Kidney (tissue), 14 donors: Measurements from ENCODE around the gene MRTFB. TPM values are rescaled to one million over a fixed set of nuclear protein-coding genes. Genes with fewer than 3 reads are reported as not detected.

Experiments used
- DNase-seq, 5 donors: peaks; one replicate each; pipeline ENCODE4 v3.0.0-alpha.2; 2013 to 2020
- FAIRE-seq: peaks from 2 replicates; lab custom pipeline; 2012; peaks lifted over from hg19 to GRCh38; lab: Jason Lieb, UNC
- H3K27ac ChIP-seq, 2 donors: one replicate each; pipeline ENCODE4 v1.7.0; 2013; ENCODE audit warnings: low read depth in 2 of 2, low read length in 2 of 2, inconsistent platforms in 1 of 2
- H3K27me3 ChIP-seq: one replicate; pipeline ENCODE4 v1.7.1; 2013; ENCODE audit warnings: low read length, inconsistent platforms; ENCODE audit not compliant: control insufficient read depth, insufficient read depth
- H3K36me3 ChIP-seq, 3 donors: one replicate each; pipeline versions ENCODE4 v1.7.0 to v1.7.1; 2013; ENCODE audit warnings: low read length in 3 of 3, control low read depth in 1 of 3, inconsistent platforms in 1 of 3; ENCODE audit not compliant: insufficient read depth in 3 of 3, control insufficient read depth in 2 of 3
- H3K4me1 ChIP-seq, 3 donors: one replicate each; pipeline versions ENCODE4 v1.7.0 to v1.7.1; 2013; ENCODE audit warnings: low read length in 3 of 3, inconsistent platforms in 1 of 3, low read depth in 1 of 3; ENCODE audit not compliant: control insufficient read depth in 2 of 3, insufficient read depth in 2 of 3
- H3K4me3 ChIP-seq, 3 donors: one replicate each; pipeline versions ENCODE4 v1.7.0 to v1.8.1; 2013; ENCODE audit warnings: low read length in 3 of 3, control low read depth in 1 of 3, inconsistent platforms in 1 of 3
- H3K9ac ChIP-seq, 3 donors: one replicate each; pipeline versions ENCODE4 v1.7.0 to v1.7.1; 2013; ENCODE audit warnings: low read length in 3 of 3, control low read depth in 1 of 3, inconsistent platforms in 1 of 3
- H3K9me3 ChIP-seq, 3 donors: one replicate each; pipeline versions ENCODE4 v1.7.0 to v1.7.1; 2013; ENCODE audit warnings: low read length in 3 of 3, control low read depth in 1 of 3, inconsistent platforms in 1 of 3; ENCODE audit not compliant: control insufficient read depth in 2 of 3, insufficient read depth in 1 of 3
- intact Hi-C: fragments of 100-400 bp; cut with DNase I; formaldehyde crosslinking; loops from one replicate; pipeline ENCODE4 v1.11.1; 2022
- polyA plus RNA-seq: library from polyadenylated mRNA; stranded (reverse); fragments of 350-450 nt; fragmentation: Illumina TruSeq; extraction: RNeasy Lipid Tissue Mini Kit (QIAGEN cat#74804); gene quantifications from one replicate; pipeline ENCODE4 v1.2.3, GENCODE V29; 2014; ENCODE audit warnings: low read depth, low replicate concordance; ENCODE audit not compliant: insufficient read depth
- total RNA-seq: library from RNA; stranded (reverse); fragmentation: NEBNext Ultra II Directional; extraction: Animal tissue kit (Norgen Biotek cat#: 25700); gene quantifications from one replicate; pipeline ENCODE4 v1.2.1, GENCODE V29; 2021
- TF ChIP-seq, protein P1 (sequence below): IDR thresholded peaks from 3 replicates; pipeline ENCODE4 v1.5.1; 2012; ENCODE audit warnings: mild to moderate bottlenecking, moderate library complexity, borderline replicate concordance; ENCODE audit not compliant: insufficient read depth; ENCODE audit errors: extremely low read depth
- donor health status: control.
- donor health status: control.
- donor health status: control.
- donor health status: control.
- donor health status: control.
- donor health status: DM: yes; HTN: yes; CAD: no.
- donor health status: Normal renal cell carcinoma (clear cell type).

The MRTFB gene
- total and polyA plus RNA-seq, 2 donors from 2014 or later = 5.1 to 51.0 TPM

DNA sequence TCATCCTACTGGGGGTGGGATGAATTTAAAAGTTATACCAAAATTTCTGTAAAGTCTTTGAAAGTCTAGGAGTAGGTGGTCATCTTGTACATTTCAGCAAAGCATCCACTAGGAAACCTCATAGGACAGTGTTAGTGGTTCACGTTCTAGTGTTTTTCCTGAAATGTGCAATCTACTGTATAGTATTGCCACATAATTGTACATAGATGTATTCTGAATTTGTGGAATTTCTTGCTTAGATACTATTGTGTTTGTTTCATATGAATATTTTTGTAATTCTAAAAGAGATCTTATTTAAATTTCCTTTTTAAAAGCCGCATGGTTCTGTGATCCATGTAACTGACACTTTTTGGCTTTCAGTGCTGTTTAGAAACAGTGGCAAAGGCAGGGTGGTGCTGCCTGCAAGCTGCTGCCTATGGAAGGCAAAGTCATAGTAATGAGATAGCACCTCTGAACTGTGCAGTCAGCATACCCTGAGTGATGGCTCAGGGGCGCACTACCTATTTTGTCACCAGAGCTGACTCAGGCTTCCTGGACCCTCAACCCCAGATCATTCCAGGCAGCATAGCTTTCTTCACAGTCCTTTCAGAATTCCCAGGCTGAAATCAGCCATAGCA is 193.3 kb downstream of the MRTFB start:
- H3K4me1 ChIP-seq = no peaks in the 10 kb centered on the region
- no peak overlapping the region for H3K27ac ChIP-seq
- no peaks in the 10 kb centered on the region for H3K27me3 ChIP-seq
- peaks cover 5 to 63% (median 33%) of the 10 kb centered on the region in 3 donors for H3K36me3 ChIP-seq
- no peak for FAIRE-seq
- H3K4me3 ChIP-seq = no peak overlapping the region
- no peak overlapping the region for H3K9ac ChIP-seq
- no peaks in the 10 kb centered on the region for H3K9me3 ChIP-seq
- DNase-seq = no peak
- TF ChIP-seq, protein P1, sequence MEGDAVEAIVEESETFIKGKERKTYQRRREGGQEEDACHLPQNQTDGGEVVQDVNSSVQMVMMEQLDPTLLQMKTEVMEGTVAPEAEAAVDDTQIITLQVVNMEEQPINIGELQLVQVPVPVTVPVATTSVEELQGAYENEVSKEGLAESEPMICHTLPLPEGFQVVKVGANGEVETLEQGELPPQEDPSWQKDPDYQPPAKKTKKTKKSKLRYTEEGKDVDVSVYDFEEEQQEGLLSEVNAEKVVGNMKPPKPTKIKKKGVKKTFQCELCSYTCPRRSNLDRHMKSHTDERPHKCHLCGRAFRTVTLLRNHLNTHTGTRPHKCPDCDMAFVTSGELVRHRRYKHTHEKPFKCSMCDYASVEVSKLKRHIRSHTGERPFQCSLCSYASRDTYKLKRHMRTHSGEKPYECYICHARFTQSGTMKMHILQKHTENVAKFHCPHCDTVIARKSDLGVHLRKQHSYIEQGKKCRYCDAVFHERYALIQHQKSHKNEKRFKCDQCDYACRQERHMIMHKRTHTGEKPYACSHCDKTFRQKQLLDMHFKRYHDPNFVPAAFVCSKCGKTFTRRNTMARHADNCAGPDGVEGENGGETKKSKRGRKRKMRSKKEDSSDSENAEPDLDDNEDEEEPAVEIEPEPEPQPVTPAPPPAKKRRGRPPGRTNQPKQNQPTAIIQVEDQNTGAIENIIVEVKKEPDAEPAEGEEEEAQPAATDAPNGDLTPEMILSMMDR = no peak
- intact Hi-C loops = no loop called here

DNA sequence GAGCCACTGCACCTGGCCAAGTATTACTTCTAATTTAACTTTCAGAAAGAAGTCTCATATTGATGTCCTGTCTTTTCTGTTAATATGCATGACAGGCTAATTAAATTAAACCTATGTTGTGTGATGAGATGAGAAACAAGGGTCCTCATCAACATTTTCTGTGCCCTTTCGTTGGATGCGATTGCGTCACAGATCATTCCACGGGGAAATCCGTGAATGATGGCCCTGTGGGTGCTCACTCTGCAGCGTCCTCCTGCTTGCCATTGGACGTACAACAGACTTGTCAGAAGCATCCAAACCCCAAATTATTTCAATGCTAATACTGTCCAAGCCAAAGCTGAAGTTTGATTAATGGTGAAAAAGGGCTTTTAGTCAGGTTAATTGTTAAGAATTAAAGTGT is 197.0 kb downstream of the MRTFB start:
- no peaks in the 10 kb centered on the region for H3K4me1 ChIP-seq
- no peaks in the 10 kb centered on the region for H3K9me3 ChIP-seq
- no peak overlapping the region for H3K9ac ChIP-seq
- H3K27me3 ChIP-seq = no peaks in the 10 kb centered on the region
- peaks cover 5 to 38% (median 20%) of the 10 kb centered on the region in 3 donors for H3K36me3 ChIP-seq
- FAIRE-seq (no peak), DNase-seq (no peak)
- H3K27ac ChIP-seq = no peak overlapping the region
- H3K4me3 ChIP-seq = no peak overlapping the region
- TF ChIP-seq, protein P1 = no peak
- intact Hi-C loops = no loop called here

DNA sequence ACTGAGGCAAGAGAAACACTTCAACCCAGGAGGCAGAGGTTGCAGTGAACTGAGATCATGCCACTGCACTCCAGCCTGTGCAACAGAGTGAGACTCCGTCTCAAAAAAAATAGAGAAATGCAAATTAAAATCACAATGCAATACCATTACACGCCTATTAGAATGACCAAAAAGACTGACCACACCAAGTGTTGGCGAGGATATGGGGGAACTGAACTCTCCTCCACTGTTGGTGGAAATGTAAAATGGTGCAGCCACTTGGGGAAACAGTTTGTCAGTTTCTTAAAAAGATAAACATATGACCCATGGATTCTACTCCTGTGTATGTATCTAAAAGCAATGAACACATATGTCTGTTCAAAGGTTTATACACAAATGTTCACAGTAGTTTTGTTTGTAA is 204.8 kb downstream of the MRTFB start:
- peaks cover 0 to 2% (median 0%) of the 10 kb centered on the region in 3 donors for H3K9me3 ChIP-seq
- FAIRE-seq (no peak), DNase-seq (no peak)
- no peaks in the 10 kb centered on the region for H3K27me3 ChIP-seq
- H3K4me1 ChIP-seq = no peaks in the 10 kb centered on the region
- no peak overlapping the region for H3K27ac ChIP-seq
- H3K36me3 ChIP-seq = no peaks in the 10 kb centered on the region
- H3K4me3 ChIP-seq = no peak overlapping the region
- TF ChIP-seq, protein P1 = no peak
- H3K9ac ChIP-seq = no peak overlapping the region
- intact Hi-C loops = no loop called here

DNA sequence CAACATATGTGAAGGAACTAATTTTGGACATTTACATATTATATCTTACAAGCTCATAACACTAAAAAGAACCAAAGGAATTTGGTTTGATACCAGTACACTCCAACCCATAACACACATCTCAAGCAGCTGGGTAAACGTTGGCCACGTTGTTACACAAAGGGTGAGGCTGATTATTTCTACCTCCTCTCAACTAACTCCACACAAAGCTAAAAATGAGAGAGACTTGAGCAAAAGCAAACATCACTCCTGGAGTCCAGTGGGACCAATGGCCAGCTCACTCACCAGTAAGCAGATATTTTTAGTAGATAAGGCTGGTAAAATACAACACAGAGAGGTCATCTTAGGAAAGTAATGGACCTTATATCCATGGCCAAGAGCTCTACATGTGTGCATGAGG is 207.6 kb downstream of the MRTFB start:
- TF ChIP-seq, protein P1 = no peak
- Histone ChIP-seq H3K36me3 (no peaks in the 10 kb centered on the region), H3K4me3 (no peak overlapping the region), H3K9me3 (peaks cover 0 to 2% (median 0%) of the 10 kb centered on the region in 3 donors), H3K9ac (no peak overlapping the region), H3K27me3 (no peaks in the 10 kb centered on the region), H3K4me1 (no peaks in the 10 kb centered on the region), H3K27ac (no peak overlapping the region)
- FAIRE-seq (no peak), DNase-seq (no peak)
- intact Hi-C loops = no loop called here
